PFSK-1 (cell line): ENCODE data around the gene ATRNL1.

Experiments used
- POLR2AphosphoS5 ChIP-seq: IDR thresholded peaks from 2 replicates; pipeline ENCODE4 v1.6.1; 2012; ENCODE audit warnings: low read depth, mild to moderate bottlenecking, control low read depth, low read length, moderate library complexity
- SIN3A ChIP-seq: IDR thresholded peaks from 2 replicates; pipeline ENCODE4 v1.6.1; 2012; ENCODE audit warnings: mild to moderate bottlenecking, low read length, moderate library complexity, borderline replicate concordance; ENCODE audit not compliant: insufficient read depth
- TAF1 ChIP-seq: IDR thresholded peaks from 2 replicates; pipeline ENCODE4 v1.6.1; 2012; ENCODE audit warnings: low read length, control low read depth, borderline replicate concordance; ENCODE audit not compliant: insufficient read depth
- TF ChIP-seq, protein P1 (sequence below), 2 experiments: IDR thresholded peaks; 2 replicates each; pipeline versions ENCODE4 v1.6.1 to v1.8.0; 2011 to 2012; ENCODE audit warnings: low read depth in 2 of 2, low read length in 2 of 2, control low read depth in 1 of 2, inconsistent platforms in 1 of 2, mild to moderate bottlenecking in 1 of 2, moderate library complexity in 1 of 2; ENCODE audit not compliant: insufficient read depth in 1 of 2

DNA sequence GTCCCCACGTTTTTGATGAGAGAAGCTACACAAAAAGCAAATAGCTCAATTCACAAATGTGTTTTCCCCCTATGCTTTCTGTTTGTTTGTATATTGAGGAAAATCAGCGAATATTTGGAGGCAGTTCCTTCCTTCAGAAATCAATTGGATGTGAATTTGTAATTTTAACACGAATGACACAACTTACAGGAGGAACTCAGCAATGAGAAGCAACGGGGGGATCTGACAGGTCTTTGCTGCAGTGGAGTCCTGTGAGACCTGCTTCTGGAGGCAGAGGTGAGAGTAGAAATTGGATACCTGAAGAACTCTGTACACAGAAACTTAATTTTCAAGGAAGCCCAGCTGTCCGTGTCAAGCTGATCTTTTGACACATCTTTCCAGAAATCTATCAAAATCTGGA, 809.4 kb downstream of the ATRNL1 start:
- TF ChIP-seq, protein P1, sequence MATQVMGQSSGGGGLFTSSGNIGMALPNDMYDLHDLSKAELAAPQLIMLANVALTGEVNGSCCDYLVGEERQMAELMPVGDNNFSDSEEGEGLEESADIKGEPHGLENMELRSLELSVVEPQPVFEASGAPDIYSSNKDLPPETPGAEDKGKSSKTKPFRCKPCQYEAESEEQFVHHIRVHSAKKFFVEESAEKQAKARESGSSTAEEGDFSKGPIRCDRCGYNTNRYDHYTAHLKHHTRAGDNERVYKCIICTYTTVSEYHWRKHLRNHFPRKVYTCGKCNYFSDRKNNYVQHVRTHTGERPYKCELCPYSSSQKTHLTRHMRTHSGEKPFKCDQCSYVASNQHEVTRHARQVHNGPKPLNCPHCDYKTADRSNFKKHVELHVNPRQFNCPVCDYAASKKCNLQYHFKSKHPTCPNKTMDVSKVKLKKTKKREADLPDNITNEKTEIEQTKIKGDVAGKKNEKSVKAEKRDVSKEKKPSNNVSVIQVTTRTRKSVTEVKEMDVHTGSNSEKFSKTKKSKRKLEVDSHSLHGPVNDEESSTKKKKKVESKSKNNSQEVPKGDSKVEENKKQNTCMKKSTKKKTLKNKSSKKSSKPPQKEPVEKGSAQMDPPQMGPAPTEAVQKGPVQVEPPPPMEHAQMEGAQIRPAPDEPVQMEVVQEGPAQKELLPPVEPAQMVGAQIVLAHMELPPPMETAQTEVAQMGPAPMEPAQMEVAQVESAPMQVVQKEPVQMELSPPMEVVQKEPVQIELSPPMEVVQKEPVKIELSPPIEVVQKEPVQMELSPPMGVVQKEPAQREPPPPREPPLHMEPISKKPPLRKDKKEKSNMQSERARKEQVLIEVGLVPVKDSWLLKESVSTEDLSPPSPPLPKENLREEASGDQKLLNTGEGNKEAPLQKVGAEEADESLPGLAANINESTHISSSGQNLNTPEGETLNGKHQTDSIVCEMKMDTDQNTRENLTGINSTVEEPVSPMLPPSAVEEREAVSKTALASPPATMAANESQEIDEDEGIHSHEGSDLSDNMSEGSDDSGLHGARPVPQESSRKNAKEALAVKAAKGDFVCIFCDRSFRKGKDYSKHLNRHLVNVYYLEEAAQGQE (IDR thresholded peaks at IDR 0.05; ENCODE audit: insufficient read depth in 1 of 2, low read depth in 2 of 2, low read length in 2 of 2) = no peak
- TF ChIP-seq TAF1 (no peak), SIN3A (no peak), POLR2AphosphoS5 (no peak)
